ENCODE data around the gene EML6. TPM values are rescaled to one million over a fixed set of nuclear protein-coding genes. Genes with fewer than 3 reads are reported as not detected.

Gene EML6
- total and polyA plus RNA-seq, 2 donors (not counting 1 experiment from before 2014, with no cell fraction given) = 0.34 to 1.3 TPM

GRCh38 chr2:54918647-54919280, 195.3 kb downstream of the EML6 start:
- DNase-seq (ENCODE audit: low read depth in 2 of 2) = no peak
- Histone ChIP-seq H3K36me3 (ENCODE audit: control insufficient read depth, insufficient read depth, low read length) (no peaks in the 10 kb centered on the region), H3K9me3 (ENCODE audit: control insufficient read depth, insufficient read depth, low read depth, low read length) (no peaks in the 10 kb centered on the region), H3K79me2 (ENCODE audit: control insufficient read depth, insufficient read depth, low read length) (no peaks in the 10 kb centered on the region), H3K4me3 (replicated peaks in 1 of 4; ENCODE audit: control extremely low read depth in 1 of 4, insufficient read depth in 1 of 4, low read depth in 3 of 4, low read length in 4 of 4) (no peak overlapping the region), H4K20me1 (ENCODE audit: control insufficient read depth, extremely low read depth, insufficient read depth, low read length) (no peaks in the 10 kb centered on the region), H2AFZ (ENCODE audit: low read length) (no peak overlapping the region), H3K27ac (ENCODE audit: insufficient read depth, low read length) (no peak overlapping the region), H3K4me1 (ENCODE audit: control insufficient read depth, extremely low read depth, insufficient read depth, low read length) (no peaks in the 10 kb centered on the region), H3K27me3 (ENCODE audit: control insufficient read depth, insufficient read depth, low read length) (no peaks in the 10 kb centered on the region), H3K4me2 (ENCODE audit: extremely low read depth, insufficient read depth, low read length) (no peak overlapping the region), H3K9ac (ENCODE audit: insufficient read depth, low read length) (no peak overlapping the region)
- TF ChIP-seq CTCF (conservative IDR thresholded peaks at IDR 0.05 in 1 of 2, IDR thresholded peaks at IDR 0.05 in 1 of 2; ENCODE audit: low read depth in 1 of 2, low read length in 2 of 2) (no peak), EZH2 (IDR thresholded peaks at IDR 0.05; ENCODE audit: low read length, missing control alignments) (no peak)

GRCh38 chr2:54920660-54921059, 197.2 kb downstream of the EML6 start:
- Histone ChIP-seq H3K79me2 (ENCODE audit: control insufficient read depth, insufficient read depth, low read length) (no peaks in the 10 kb centered on the region), H3K4me3 (replicated peaks in 1 of 4; ENCODE audit: control extremely low read depth in 1 of 4, insufficient read depth in 1 of 4, low read depth in 3 of 4, low read length in 4 of 4) (no peak overlapping the region), H3K27ac (ENCODE audit: insufficient read depth, low read length) (no peak overlapping the region), H3K9me3 (ENCODE audit: control insufficient read depth, insufficient read depth, low read depth, low read length) (no peaks in the 10 kb centered on the region), H3K27me3 (ENCODE audit: control insufficient read depth, insufficient read depth, low read length) (no peaks in the 10 kb centered on the region), H3K4me2 (ENCODE audit: extremely low read depth, insufficient read depth, low read length) (no peak overlapping the region), H3K9ac (ENCODE audit: insufficient read depth, low read length) (no peak overlapping the region), H3K36me3 (ENCODE audit: control insufficient read depth, insufficient read depth, low read length) (no peaks in the 10 kb centered on the region), H4K20me1 (ENCODE audit: control insufficient read depth, extremely low read depth, insufficient read depth, low read length) (no peaks in the 10 kb centered on the region), H3K4me1 (ENCODE audit: control insufficient read depth, extremely low read depth, insufficient read depth, low read length) (no peaks in the 10 kb centered on the region), H2AFZ (ENCODE audit: low read length) (no peak overlapping the region)
- no peak for DNase-seq (ENCODE audit: low read depth in 2 of 2)
- no peak for TF ChIP-seq EZH2 (IDR thresholded peaks at IDR 0.05; ENCODE audit: low read length, missing control alignments)
- TF ChIP-seq CTCF (conservative IDR thresholded peaks at IDR 0.05 in 1 of 2, IDR thresholded peaks at IDR 0.05 in 1 of 2; ENCODE audit: low read depth in 1 of 2, low read length in 2 of 2) = no peak

- Histone ChIP-seq H3K79me2 (ENCODE audit: control insufficient read depth, insufficient read depth, low read length) (no peaks in the 10 kb centered on the region), H3K4me3 (replicated peaks in 1 of 4; ENCODE audit: control extremely low read depth in 1 of 4, insufficient read depth in 1 of 4, low read depth in 3 of 4, low read length in 4 of 4) (no peak overlapping the region), H3K4me2 (ENCODE audit: extremely low read depth, insufficient read depth, low read length) (no peak overlapping the region), H3K4me1 (ENCODE audit: control insufficient read depth, extremely low read depth, insufficient read depth, low read length) (no peaks in the 10 kb centered on the region), H3K9ac (ENCODE audit: insufficient read depth, low read length) (no peak overlapping the region), H2AFZ (ENCODE audit: low read length) (no peak overlapping the region), H3K27ac (ENCODE audit: insufficient read depth, low read length) (no peak overlapping the region), H3K36me3 (ENCODE audit: control insufficient read depth, insufficient read depth, low read length) (no peaks in the 10 kb centered on the region), H3K9me3 (ENCODE audit: control insufficient read depth, insufficient read depth, low read depth, low read length) (no peaks in the 10 kb centered on the region), H4K20me1 (ENCODE audit: control insufficient read depth, extremely low read depth, insufficient read depth, low read length) (no peaks in the 10 kb centered on the region), H3K27me3 (ENCODE audit: control insufficient read depth, insufficient read depth, low read length) (peaks cover 2% of the 10 kb centered on the region)
- DNase-seq (ENCODE audit: low read depth in 2 of 2) = no peak
- TF ChIP-seq EZH2 (IDR thresholded peaks at IDR 0.05; ENCODE audit: low read length, missing control alignments) = no peak
- TF ChIP-seq CTCF (conservative IDR thresholded peaks at IDR 0.05 in 1 of 2, IDR thresholded peaks at IDR 0.05 in 1 of 2; ENCODE audit: low read depth in 1 of 2, low read length in 2 of 2) = no peak
These were observed 200.7 kb downstream of the EML6 start for GRCh38 chr2:54924121-54924520.

Data from fibroblast of lung (primary cell).